Measurements from ENCODE around the gene SLC12A7.

SLC12A7 gene

GRCh38 chr5:1038417-1039209 lies 73.2 kb downstream of the SLC12A7 start:
- DNase-seq = no peak

- DNase-seq = no peak
These were observed 74.0 kb downstream of the SLC12A7 start for GRCh38 chr5:1037671-1038416.

DNA sequence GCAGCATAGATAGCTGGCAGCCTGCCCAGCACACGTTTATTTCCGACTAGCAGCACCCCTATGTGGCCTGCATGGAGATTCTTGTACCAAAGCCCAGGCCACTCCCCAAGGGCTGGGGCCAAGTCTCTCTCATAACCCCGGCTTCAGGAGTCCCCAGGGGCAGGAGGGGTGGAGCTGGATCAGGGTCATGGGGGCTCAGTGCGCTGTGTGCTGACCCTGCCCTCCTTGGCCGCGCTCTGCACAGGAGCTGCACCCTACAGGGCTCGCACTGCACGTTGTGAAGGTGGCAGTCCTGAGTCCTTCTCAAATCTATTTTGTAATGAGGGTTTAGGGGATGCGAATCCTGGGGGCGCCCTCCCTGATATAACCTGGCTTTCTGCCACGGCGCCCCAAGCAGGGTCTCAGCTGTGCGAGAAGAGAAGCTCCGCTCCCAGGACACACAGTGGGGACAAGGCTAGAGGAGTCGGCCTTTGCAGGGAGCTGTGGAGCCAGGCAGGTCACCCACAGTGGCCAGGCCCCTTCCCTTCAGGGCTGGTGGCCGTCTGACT lies 74.7 kb downstream of the SLC12A7 start:
- no peak for DNase-seq

- no peak for DNase-seq
These were observed 75.2 kb downstream of the SLC12A7 start for GRCh38 chr5:1036504-1037122.

DNA sequence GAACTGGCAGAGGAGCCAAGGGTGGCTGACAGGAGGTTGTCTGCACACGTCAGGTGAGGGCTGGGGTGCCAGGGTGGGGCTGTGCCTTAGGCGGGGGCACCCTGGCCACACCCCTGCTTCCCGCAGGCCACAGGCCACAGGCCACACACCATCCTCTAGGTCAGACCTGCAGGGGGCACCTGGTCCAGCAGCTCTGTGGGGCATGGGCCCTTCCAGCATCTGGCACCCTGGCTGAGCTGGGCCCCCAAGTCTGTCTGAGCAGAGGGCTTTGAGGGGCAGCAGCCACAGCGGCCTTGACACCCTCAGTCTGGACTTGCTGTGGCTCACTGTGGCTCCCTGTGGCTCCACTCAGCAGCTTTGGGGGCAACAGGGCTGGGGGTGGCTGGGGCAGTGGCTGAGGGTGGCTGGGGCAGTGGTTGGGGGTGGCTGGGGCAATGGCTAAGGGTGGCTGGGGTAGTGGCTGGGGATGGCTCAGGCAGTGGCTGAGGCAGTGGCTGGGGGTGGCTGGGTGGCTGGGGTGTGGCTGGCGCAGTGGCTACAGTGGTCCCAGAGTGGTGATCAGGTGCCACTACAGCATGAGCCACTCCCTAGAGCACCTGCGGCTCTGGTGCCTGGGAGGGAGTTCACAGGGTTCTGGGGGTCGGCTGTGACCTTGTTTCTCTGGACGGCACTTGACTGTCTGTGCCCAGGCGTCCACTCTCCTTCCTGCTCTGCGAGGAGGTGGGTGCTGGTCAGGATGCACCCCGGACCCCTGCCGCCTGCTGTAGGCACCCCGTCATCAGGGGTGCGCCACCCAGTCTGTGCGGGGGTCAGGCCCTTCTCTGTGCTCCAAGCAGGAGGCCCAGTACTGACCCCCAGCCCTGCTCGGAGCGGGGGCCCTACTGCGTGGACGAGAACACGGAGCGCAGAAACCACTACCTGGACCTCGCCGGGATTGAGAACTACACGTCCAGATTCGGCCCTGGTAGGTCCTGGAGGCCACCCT lies 76.2 kb downstream of the SLC12A7 start:
- DNase-seq = no peak

GRCh38 chr5:1034986-1035385 lies 76.9 kb downstream of the SLC12A7 start:
- DNase-seq = no peak

DNA sequence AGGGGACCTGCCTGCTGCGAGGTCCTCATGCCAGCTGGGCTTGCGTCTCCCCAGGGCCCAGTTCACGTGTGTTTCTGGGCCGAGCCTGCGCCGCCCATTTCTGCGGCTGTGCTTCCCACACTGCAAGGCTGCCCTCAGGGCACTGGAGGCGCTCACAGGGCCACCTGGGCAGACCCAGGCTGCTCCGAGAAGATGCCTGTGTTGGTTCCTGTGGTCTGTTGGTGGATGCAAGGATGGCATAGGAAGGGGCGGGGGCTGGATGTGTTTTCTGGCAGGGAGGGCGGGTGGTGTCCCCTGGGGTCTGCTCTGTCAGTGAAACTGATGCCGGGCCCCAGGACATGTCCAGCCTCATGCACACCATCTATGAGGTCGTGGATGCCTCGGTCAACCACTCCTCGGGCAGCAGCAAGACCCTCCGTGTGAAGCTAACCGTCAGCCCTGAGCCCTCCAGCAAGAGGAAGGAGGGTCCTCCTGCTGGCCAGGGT lies 77.4 kb downstream of the SLC12A7 start:
- no peak for DNase-seq

GRCh38 chr5:1033606-1034420 lies 78.0 kb downstream of the SLC12A7 start:
- DNase-seq = peak in 6 of 56 donors; percentile 8 to 41 (median 20)

GRCh38 chr5:1033178-1033577 lies 78.7 kb downstream of the SLC12A7 start:
- no peak for DNase-seq

DNA sequence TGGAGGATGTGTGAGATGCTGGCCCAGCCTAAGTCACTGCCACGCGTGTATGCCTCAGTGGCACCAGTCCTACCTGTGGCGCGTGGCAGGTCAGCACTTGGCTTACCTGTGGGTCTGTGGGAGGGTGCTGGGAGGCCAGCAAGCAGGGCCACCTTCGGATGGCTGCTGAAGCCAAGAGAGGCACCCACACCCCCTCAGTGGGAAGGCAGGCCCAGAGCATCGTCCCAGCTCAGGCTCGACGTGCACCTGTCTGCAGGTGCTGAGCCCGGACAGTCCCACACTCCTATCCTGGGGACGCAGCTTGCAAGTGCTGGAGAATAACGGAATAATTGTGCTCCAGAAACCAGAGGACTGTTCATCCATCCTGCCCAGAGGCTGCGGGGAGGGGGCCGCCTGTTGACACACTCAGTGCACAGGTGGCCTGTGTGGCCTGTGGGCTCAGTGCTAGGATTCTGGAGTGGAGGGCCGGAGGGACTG lies 79.3 kb downstream of the SLC12A7 start:
- DNase-seq = no peak

DNA sequence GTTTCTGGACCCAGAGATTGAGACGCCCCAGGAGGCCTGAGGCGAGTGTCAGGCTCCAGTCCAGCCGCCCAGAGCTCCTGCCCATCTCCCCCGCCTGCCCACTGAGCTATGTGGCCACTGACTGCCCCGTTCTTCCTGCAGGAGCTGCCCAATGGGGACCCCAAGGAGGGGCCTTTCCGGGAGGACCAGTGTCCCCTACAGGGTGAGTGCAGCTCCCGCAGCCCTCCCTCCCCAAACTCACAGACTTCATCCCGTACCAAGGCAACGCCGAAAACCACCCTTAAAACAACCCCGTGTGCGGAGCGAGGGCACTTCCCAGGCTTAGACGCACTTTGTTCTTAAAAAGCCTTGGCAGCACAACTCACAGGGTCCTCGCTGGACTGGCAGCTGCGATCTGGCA lies 79.9 kb downstream of the SLC12A7 start:
- DNase-seq = no peak

DNA sequence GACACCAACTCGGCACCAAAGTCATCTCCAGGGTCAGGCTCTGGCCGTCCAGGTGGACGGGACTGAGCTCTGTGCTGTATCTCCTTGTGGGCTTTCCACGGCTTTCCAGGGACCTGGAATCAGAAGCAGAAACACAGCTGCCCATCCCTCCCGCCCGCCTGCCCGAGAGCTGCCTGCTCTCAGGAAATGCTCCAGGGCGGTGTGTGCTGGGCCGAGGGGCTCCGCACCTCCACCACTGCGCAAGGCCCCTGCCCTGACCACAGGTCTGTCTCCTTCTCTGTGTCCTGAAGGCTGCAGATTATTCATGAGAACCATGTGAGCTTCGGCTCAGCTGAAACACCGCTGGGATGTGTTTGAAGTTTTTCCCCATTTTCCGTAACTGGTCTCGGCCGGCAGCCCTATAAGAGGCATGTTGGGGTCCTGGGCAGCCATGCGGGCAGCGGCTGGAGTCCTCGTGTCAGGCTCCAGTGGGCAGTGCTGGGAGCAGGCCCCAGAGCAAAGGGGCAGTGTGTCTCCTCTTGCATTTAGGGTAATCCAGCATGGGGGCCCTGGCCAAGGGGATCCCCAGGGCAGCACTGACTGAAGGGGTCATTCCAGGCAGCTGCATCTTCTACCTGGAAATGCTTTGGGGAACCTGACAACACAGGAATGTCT lies 80.4 kb downstream of the SLC12A7 start:
- no peak for DNase-seq

DNA sequence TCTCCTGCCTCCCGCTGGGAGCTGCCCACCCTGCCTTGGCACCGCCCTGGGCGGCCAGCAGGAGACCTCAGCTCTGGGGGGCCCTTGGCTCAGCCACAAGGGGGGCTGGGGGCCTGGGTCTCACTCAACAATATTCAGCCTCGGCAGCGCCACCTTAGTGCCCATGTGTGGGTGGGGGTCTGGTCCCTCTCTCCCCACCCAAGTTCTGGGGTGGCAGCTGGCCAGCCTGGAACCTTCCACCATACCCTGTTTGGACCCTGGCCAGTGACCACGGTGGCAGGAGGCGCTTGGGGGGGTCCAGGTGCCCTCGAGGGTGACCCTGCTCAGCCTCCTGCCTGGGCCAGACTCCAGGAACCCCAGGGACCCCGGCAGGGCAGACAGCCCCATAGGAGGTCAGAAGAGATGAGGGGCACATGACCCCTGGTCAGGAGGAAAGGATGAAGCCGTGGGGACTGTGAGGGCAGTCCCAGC lies 81.0 kb downstream of the SLC12A7 start:
- DNase-seq = no peak

DNA sequence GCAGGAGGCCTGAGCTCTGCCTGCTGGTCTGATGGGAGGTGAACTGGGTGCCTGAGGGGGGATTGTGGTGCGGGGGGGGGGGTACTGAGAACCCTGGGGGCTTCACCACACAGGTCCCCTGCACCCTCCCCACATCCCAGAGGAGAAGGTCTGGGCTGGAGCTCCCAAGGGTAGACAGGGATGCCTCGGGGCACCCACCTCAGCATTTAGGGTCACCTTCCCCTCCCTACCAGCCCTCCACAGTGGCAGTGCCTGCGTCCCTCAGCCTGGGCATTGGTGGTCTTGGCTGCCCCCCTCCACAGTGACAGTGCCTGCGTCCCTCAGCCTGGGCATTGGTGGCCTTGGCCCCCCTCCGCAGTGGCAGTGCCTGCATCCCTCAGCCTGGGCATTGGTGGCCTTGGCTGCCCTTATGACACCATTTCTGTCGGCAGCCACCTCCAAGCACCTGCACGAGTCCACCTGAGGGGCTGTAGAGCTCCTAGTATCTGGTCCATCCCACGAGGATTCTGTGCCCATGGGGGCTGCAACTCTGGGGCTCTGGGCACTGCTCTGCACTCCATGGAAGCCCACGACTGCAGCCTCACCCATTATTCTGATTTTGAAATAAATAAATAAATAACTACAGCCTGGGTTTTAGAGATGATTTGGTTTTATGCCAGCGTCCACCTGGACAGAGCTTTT lies 81.8 kb downstream of the SLC12A7 start:
- DNase-seq = no peak

- no peak for DNase-seq
These were observed 82.5 kb downstream of the SLC12A7 start for GRCh38 chr5:1029282-1029944.

DNA sequence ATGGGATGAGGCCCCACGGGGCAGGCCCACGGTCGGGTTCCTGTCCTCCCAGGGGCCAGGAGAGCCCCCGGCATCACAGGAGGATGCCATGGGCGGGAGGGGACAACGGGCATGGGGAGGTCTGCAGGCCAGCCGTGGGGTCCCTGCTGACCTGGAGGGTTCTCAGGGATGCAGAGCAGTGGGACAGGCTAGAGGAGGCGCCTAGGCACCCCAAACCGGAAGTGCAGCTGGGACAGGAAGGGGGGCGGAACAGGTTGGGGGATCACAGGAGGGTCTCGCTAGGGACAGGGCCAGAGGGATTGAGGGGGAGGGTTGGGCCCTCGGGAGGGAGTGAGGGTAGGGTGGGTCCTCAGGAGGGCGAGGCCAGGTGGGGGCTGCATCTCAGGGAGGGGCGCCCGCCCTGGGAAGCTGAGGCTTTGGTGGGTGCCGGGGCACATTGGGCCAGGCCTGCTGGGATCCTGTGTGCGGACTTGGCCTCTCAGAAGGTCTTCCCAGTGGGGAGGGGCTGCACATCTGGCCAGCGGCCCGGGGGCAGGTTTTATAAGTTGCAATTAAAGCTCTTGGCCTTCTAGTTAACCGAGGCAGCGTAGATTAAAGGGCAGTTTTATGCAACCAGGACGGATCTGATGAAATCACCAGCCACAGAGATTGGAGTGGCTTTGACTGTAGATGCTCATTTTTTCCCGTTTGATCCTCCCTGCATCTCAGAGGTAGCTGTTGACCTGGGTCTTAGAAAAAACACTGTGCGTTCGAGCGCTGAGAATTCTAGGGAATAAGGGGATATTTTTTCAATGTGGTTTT lies 83.2 kb downstream of the SLC12A7 start:
- no peak for DNase-seq
